Esophagus squamous epithelium (tissue), 5 donors: Measurements from ENCODE around the gene MYO18A. TPM values are rescaled to one million over a fixed set of nuclear protein-coding genes. Genes with fewer than 3 reads are reported as not detected.
"Not testable (repeated sequence)": the region's sequence is repeated elsewhere in the genome, so short reads cannot be mapped to it uniquely, and the experiment has no call there.

Source experiments
- DNase-seq: peaks from one replicate; lab custom pipeline; 2025; lab: John Stamatoyannopoulos, UW
- H3K27ac ChIP-seq, 4 donors: fragments of 200-600 bp; sonication (generic); one replicate each; pipeline ENCODE4 v1.5.1; 2016 to 2019; ENCODE audit warnings: mild to moderate bottlenecking in 1 of 4
- H3K27me3 ChIP-seq, 4 donors: fragments of 200-600 bp; sonication (generic); 1 replicate in 3 of 4; 2 replicates in 1 of 4; pipeline versions ENCODE4 v1.5.1 to v1.6.0; 2017 to 2021; ENCODE audit warnings: antibody characterized with exemption in 1 of 4
- H3K36me3 ChIP-seq, 3 donors: fragments of 200-600 bp; sonication (generic); one replicate each; pipeline ENCODE4 v1.5.1; 2016 to 2019
- H3K4me1 ChIP-seq, 3 donors: fragments of 200-600 bp; sonication (generic); one replicate each; pipeline ENCODE4 v1.5.1; 2017 to 2019
- H3K4me3 ChIP-seq, 4 donors: fragments of 200-600 bp; sonication (generic); 1 replicate in 3 of 4; 2 replicates in 1 of 4; pipeline ENCODE4 v1.5.1; 2016 to 2019; ENCODE audit warnings: mild to moderate bottlenecking in 2 of 4, moderate library complexity in 1 of 4
- H3K9me3 ChIP-seq, 3 donors: fragments of 200-600 bp; sonication (generic); one replicate each; pipeline ENCODE4 v1.5.1; 2016 to 2019
- POLR2A ChIP-seq, 4 donors: fragments of 450-650 bp; IDR thresholded peaks; one replicate each; pipeline ENCODE4 v1.6.1; 2017; ENCODE audit warnings: antibody characterized with exemption in 4 of 4, mild to moderate bottlenecking in 4 of 4, moderate library complexity in 3 of 4
- WGBS, 2 donors: methylation state at CpG; one replicate each; pipeline ENCODE4 v1.1.5; 2018; 5-methylcytosine and 5-hydroxymethylcytosine counted together
- intact Hi-C: fragments of 100-400 bp; cut with DNase I; formaldehyde crosslinking; loops from one replicate; pipeline ENCODE4 v1.15.0; 2022
- total RNA-seq, 4 donors: library from RNA; depleted of rRNA; stranded (reverse); fragments of >200 nt; gene quantifications; one replicate each; pipeline ENCODE4 v1.1.0, GENCODE V29; 2016
- TF ChIP-seq, protein P1 (sequence below), 6 experiments: fragments of 450-650 bp in 4 of 6; fragments of 200-600 bp in 2 of 6; sonication (generic) in 2 of 6; IDR thresholded peaks; one replicate each; pipeline ENCODE4 v1.5.1; 2016 to 2019; ENCODE audit warnings: antibody characterized with exemption in 6 of 6, mild to moderate bottlenecking in 4 of 6, moderate library complexity in 4 of 6
- donor health status: DM: yes; HTN: yes; CAD: no.

MYO18A gene, protein sequence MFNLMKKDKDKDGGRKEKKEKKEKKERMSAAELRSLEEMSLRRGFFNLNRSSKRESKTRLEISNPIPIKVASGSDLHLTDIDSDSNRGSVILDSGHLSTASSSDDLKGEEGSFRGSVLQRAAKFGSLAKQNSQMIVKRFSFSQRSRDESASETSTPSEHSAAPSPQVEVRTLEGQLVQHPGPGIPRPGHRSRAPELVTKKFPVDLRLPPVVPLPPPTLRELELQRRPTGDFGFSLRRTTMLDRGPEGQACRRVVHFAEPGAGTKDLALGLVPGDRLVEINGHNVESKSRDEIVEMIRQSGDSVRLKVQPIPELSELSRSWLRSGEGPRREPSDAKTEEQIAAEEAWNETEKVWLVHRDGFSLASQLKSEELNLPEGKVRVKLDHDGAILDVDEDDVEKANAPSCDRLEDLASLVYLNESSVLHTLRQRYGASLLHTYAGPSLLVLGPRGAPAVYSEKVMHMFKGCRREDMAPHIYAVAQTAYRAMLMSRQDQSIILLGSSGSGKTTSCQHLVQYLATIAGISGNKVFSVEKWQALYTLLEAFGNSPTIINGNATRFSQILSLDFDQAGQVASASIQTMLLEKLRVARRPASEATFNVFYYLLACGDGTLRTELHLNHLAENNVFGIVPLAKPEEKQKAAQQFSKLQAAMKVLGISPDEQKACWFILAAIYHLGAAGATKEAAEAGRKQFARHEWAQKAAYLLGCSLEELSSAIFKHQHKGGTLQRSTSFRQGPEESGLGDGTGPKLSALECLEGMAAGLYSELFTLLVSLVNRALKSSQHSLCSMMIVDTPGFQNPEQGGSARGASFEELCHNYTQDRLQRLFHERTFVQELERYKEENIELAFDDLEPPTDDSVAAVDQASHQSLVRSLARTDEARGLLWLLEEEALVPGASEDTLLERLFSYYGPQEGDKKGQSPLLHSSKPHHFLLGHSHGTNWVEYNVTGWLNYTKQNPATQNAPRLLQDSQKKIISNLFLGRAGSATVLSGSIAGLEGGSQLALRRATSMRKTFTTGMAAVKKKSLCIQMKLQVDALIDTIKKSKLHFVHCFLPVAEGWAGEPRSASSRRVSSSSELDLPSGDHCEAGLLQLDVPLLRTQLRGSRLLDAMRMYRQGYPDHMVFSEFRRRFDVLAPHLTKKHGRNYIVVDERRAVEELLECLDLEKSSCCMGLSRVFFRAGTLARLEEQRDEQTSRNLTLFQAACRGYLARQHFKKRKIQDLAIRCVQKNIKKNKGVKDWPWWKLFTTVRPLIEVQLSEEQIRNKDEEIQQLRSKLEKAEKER (N-terminal part only)
- total RNA-seq = 10 to 100 TPM; 44.0 to 74.9 (median 68.5) TPM

DNA sequence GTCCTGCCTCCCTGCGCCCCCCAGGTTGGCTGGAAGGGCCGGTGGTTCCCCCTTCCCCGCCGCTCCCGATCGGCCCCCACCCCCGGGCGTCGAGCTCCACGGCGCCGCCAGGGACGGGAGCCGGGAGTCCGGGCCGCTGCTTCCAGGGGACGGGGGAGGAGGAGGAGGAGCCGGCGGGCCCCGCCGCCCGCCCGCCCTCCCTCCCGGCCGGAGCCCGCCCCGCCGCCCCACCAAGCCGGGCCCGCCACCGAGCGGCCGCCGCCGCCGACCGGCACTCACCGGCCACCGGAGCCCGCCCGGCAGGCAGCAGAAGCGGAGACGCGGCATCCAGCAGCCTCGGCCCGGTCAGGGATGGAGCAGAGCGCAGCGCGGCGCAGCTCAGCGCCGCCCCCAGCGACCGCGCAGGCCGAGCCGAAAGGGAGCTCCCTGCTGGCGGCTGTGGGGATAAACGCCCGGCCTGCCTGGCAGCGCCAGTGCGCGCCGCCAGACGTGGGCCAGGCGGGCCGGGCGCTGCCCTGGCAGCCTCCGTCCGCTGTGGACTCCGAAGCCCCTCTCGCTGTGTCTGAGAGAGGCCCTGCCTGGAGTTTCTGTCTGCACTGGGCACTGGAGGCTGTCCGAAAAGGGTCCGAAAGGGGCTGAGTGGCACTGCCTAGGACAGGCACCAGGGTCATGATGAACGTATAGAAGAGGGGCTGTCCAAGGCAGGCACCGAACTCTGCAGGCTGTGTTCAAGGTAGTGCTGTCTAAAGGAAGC, at the start of gene MYO18A:
Gene MYO18A, minus strand, starts transcription at position 365 of the 754 bp plus-strand sequence. CDS start 13,458 bp downstream, outside the sequence.
- intact Hi-C loops = loop anchor here (5.0 kb wide), 1 partner anchor 33 kb away; no protein-coding TSS in a partner anchor
- H3K36me3 ChIP-seq = no peaks in the 10 kb centered on the region
- no peaks in the 10 kb centered on the region for H3K9me3 ChIP-seq
- H3K4me1 ChIP-seq = peaks cover 37 to 69% (median 50%) of the 10 kb centered on the region in 3 donors
- H3K27ac ChIP-seq = peak within 1 kb of the TSS; percentile 91 to 99 (median 98)
- WGBS, 2 donors = 7 to 30% methylated on average over 2 of the region's 76 CpGs
- TF ChIP-seq, protein P1, sequence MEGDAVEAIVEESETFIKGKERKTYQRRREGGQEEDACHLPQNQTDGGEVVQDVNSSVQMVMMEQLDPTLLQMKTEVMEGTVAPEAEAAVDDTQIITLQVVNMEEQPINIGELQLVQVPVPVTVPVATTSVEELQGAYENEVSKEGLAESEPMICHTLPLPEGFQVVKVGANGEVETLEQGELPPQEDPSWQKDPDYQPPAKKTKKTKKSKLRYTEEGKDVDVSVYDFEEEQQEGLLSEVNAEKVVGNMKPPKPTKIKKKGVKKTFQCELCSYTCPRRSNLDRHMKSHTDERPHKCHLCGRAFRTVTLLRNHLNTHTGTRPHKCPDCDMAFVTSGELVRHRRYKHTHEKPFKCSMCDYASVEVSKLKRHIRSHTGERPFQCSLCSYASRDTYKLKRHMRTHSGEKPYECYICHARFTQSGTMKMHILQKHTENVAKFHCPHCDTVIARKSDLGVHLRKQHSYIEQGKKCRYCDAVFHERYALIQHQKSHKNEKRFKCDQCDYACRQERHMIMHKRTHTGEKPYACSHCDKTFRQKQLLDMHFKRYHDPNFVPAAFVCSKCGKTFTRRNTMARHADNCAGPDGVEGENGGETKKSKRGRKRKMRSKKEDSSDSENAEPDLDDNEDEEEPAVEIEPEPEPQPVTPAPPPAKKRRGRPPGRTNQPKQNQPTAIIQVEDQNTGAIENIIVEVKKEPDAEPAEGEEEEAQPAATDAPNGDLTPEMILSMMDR (IDR thresholded peaks at IDR 0.05) = peak; percentile 82 to 98 (median 93)
- peak in 2 of 4 donors; percentile 32 to 54 for TF ChIP-seq POLR2A (IDR thresholded peaks at IDR 0.05)
- DNase-seq = no peak
- H3K27me3 ChIP-seq = no peaks in the 10 kb centered on the region
- peak within 1 kb of the TSS; percentile 45 to 83 (median 69) for H3K4me3 ChIP-seq

DNA sequence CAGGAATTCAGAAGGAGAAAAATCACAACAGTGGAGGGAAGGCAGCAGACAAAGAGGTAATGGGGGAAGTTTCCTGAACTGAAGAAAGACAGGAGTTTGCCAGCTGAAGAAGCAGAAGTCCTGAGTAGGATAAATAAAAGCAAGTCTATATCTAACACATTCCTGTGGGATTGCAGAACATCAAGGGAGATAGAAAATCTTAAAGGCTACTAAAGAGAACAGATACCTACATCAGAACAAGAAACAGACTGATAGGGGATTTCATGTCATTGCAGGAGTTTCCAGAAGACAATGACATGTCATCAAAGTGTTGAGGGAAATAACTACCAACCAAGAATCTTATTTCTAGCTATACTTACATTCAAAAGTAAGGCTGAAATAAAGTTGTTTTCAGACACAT, 45.2 kb upstream of the MYO18A start:
- Histone ChIP-seq H3K36me3 (no peaks in the 10 kb centered on the region), H3K4me1 (no peaks in the 10 kb centered on the region), H3K9me3 (no peaks in the 10 kb centered on the region), H3K27ac (no peak overlapping the region), H3K27me3 (no peaks in the 10 kb centered on the region), H3K4me3 (no peak overlapping the region)
- intact Hi-C loops = no loop called here
- DNase-seq = no peak
- TF ChIP-seq, protein P1 (IDR thresholded peaks at IDR 0.05) = no peak
- TF ChIP-seq POLR2A (IDR thresholded peaks at IDR 0.05) = no peak

DNA sequence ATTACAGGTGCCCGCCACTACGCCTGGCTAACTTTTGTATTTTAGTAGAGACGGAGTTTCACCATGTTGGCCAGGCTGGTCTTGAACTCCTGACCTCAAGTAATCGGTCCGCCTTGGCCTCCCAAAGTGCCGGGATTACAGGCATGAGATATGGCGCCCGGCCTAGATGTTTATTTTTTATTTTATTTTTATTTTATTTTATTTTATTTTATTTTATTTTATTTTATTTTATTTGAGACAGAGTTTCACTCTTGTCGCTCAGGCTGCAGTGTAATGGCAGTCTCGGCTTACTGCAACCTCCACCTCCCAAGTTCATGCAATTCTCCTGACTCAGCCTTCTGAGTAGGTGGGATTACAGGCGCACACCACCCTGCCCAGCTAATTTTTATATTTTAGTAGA, 41.1 kb upstream of the MYO18A start:
- H3K9me3 ChIP-seq, H3K27ac ChIP-seq, H3K27me3 ChIP-seq, DNase-seq, intact Hi-C loops, H3K4me3 ChIP-seq, H3K36me3 ChIP-seq: not testable (repeated sequence)
- 92 to 96% methylated on average over 11 of the region's 11 CpGs for WGBS, 2 donors
- H3K4me1 ChIP-seq = peaks cover 0 to 13% (median 5%) of the 10 kb centered on the region in 3 donors

DNA sequence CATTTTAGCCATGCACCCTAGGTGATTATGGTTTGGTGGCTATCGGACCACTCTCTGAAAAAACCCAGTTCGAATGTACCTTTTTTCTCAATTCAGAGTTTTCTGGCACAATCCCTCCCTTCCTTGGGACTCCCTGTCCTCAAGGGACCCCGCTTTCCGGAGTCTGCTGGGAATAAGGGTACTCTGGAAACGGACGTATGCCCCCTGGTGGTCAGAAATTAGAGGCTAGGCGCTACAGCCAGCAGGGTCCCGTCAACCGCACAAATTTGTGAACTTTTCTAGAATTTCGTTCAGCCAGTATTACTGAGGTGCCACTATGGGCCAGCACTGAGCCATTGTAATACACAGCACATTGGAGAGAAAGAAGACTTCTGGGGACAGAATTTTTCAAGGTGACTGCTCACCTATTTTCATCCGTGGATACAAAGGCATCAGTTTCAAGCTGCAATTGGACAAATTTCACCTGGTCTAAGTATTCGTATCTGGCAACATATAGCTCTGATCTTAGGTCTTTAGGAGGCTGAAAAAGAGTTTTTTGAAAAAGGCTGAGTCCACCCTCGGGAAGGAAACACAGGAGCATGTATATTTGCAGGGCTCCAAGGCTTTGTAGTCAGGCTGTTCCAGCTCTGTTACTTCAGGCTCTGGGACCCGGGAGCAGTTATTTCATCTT, 39.3 kb upstream of the MYO18A start:
- Histone ChIP-seq H3K4me1 (peaks cover 0 to 13% (median 5%) of the 10 kb centered on the region in 3 donors), H3K36me3 (no peaks in the 10 kb centered on the region), H3K27ac (no peak overlapping the region), H3K27me3 (no peaks in the 10 kb centered on the region), H3K9me3 (no peaks in the 10 kb centered on the region), H3K4me3 (no peak overlapping the region)
- TF ChIP-seq, protein P1 (IDR thresholded peaks at IDR 0.05) = peak; percentile 89 to 95 (median 91)
- no peak for TF ChIP-seq POLR2A (IDR thresholded peaks at IDR 0.05)
- 9 to 15% methylated on average over 10 to 14 of the region's 14 CpGs for WGBS, 2 donors
- intact Hi-C loops = loop anchor here (5.0 kb wide), 1 partner anchor 72 kb away; no protein-coding TSS in a partner anchor
- no peak for DNase-seq
